ENCODE data around the gene CHD6. TPM values are rescaled to one million over a fixed set of nuclear protein-coding genes. Genes with fewer than 3 reads are reported as not detected.

Gene CHD6
- total RNA-seq, 1 donor from 2014 or later, result 12.1 TPM

GRCh38 chr20:41406353-41406752, 211.8 kb downstream of the CHD6 start:
- ATAC-seq (peak; percentile 38), DNase-seq (ENCODE audit: low spot score) (no peak)

DNA sequence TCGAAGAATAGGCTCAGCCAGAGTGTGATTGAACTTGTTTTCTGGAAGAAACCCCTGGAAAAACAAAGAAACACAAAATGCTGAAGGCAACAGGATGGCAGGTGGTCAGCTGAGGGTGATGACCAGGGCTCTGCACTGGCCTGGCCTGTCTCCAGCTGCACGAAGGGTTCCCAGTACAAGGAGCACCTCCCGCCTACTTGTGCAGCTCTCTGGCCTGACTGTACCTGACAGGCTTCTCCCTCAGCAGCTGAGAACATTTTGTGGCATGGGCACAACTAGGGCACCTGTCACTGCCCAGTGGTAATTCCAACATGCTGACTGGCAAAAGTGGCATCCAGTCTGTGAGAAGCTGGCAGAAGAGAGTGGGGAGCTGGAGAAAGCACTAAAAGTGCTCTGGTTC, 212.7 kb downstream of the CHD6 start:
- no peak for DNase-seq (ENCODE audit: low spot score)
- ATAC-seq, result no peak

DNA sequence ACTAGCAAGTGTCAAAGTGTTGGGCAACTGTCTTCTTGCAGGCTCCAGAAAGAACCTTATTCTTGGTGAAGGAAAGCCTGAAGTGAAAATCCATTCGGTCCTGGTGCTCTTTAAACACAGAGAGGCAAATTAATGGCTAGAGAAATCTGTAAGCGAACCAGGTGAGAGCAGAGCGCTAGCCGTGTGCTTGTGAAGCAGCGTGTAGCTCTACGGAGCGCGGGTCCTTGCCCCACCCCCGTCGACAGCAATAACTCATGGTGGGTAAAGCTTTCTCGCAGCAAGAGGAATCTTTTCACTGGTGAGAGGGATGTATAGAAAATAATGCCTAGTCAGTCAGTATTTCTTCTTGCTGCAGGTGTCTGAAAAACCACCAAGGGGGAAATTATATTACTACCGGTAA, 214.6 kb downstream of the CHD6 start:
- DNase-seq (ENCODE audit: low spot score), result no peak
- ATAC-seq, result no peak

GRCh38 chr20:41398408-41398807, 219.8 kb downstream of the CHD6 start:
- ATAC-seq (peak; percentile 13), DNase-seq (ENCODE audit: low spot score) (no peak)

DNA sequence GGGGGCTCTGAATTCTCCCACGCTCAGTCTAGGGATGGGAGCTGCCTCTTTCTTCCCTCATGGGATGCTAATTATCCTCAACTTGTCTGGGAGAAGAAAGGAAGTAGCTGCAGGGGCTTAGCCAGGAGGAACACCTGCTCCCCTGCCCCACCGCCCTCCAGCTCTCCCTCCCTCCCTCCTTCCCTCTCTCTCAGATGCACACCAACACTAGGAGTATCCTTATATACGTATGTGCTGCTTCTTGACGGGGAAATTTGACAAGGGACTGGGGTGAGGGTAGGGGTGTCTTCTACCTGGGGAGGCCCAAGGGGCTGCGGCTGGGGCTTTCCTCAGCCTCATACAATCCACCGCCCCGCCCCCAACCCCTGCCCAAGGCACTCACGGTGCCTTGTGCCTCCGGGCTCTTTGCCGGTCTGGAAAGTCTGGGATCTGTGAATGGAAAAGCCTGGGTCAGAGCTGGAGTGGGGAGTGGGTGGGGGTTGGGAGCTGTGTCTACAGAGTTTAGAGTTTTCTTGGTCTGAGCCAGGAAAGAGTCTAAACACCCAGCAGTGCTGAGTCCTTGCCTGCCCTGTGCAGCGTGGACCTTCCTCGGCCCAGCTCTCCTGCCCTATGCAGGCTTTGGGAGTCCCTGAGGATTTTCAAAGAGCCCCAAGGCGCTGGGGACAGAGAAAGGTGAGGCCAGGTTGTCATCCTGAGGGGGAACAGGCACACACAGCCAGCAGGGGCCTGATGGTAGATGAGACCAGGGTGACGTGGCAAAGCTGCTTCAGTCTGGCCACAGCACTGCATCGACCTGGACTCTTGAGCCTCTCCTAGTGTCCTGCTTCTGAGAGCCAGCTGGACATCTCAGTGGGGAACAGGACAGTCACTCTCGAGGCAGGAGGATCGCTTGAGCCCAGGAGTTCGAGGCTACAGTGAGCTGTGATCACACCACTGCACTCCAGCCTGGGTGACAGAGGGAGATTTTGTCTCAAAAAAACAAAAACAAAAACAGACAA, 222.2 kb downstream of the CHD6 start:
- DNase-seq (ENCODE audit: low spot score) (no peak), ATAC-seq (peak; percentile 40)

GRCh38 chr20:41394931-41395666, 223.1 kb downstream of the CHD6 start:
- ATAC-seq (no peak), DNase-seq (ENCODE audit: low spot score) (no peak)

DNA sequence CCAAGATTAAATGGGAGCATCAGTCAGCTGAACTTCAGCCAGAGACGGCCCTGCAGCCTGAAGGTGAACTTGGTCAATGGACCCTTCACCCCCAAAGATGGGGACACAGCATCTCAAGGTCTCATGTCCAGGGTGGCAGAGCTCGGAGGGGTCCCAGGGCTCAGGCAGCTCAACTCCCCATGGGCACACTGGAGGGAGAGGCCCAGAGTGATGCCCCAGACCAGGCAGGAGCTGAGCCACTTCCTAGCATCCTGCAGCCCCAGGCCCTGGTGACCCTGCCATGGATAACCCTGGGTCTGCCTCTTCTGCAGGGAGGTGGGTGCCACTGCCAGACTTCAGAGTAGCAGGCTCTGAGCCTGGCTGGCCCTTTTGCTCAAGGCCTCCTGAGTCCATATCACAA, 224.1 kb downstream of the CHD6 start:
- DNase-seq (ENCODE audit: low spot score) (no peak), ATAC-seq (no peak)

- no peak for ATAC-seq
Observed at GRCh38 chr20:41393705-41394066, 224.5 kb downstream of the CHD6 start.

DNA sequence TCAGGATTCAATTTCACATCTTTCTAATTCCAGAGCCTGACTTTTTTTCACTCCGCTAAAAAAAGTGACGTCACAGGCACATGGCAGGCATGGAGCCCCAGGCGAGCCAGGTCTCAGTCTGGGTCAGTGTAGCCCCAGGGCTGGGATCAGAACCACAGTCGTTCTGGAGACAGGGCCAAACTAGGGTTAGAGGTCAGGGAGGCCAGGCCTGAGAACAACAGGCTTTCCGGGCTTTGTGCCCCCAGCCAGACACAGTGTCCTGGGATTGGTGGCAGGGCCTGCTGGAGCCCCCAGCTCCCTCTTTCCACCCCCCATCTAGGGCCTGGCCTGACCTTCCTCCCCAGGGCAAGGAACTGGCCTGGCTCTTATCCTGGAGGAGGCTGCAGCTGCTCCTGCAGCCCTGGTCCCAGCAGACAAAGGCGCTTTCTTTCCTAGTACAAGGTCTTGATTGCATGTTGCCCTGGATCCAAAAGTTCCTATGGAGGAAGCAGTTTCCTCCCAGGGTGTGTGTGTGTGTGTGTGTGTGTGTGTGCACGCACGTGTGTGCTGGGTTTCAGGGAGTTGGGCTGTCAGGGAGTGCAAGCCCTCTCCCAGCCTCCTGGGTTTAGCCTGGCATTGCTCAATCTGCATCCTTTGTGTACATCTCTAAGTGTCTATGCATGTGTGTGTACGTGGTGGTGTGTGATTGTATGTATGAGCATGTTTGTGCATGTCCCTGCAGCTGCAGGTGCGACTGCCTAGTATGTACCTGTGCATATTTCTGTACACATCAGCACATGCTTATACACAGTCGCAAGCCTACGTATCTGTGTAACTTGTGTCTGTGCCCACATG, 225.1 kb downstream of the CHD6 start:
- peak; percentile 89 for ATAC-seq

More at GRCh38 chr20:41393705-41394066, 224.5 kb downstream of the CHD6 start:
- DNase-seq (ENCODE audit: low spot score), result no peak

GRCh38 chr20:41392295-41392694, 225.9 kb downstream of the CHD6 start:
- no peak for DNase-seq (ENCODE audit: low spot score)

More for the DNA sequence above, 225.1 kb downstream of the CHD6 start:
- DNase-seq (ENCODE audit: low spot score), result peak; percentile 75

DNA sequence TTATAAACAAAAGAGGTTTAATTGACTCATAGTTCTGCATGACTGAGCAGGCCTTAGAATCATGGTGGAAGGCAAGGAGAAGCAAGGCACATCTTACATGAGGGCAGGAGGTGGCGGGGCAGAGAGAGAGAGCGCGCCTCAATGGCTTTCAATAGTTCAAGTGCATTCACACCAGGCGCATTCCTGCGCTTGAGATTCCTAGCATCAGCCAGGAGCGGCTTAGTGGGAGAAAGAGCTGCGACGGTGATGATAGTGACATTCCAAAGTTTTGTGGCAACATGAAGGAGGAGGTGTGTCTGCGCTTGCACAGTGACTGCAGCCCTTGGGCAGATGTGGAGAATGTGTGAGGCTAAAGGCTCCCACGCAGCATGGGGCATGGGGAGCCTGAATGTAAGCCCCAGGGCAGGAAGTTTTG, 226.6 kb downstream of the CHD6 start:
- DNase-seq (ENCODE audit: low spot score) (no peak), ATAC-seq (no peak)

More at GRCh38 chr20:41392295-41392694, 225.9 kb downstream of the CHD6 start:
- no peak for ATAC-seq

GRCh38 chr20:41390889-41391288, 227.3 kb downstream of the CHD6 start:
- no peak for DNase-seq (ENCODE audit: low spot score)
- ATAC-seq, result no peak

GRCh38 chr20:41387444-41387851, 230.7 kb downstream of the CHD6 start:
- ATAC-seq, result no peak
- DNase-seq (ENCODE audit: low spot score), result no peak

GRCh38 chr20:41386502-41387427, 231.4 kb downstream of the CHD6 start:
- DNase-seq (ENCODE audit: low spot score), result no peak
- no peak for ATAC-seq

DNA sequence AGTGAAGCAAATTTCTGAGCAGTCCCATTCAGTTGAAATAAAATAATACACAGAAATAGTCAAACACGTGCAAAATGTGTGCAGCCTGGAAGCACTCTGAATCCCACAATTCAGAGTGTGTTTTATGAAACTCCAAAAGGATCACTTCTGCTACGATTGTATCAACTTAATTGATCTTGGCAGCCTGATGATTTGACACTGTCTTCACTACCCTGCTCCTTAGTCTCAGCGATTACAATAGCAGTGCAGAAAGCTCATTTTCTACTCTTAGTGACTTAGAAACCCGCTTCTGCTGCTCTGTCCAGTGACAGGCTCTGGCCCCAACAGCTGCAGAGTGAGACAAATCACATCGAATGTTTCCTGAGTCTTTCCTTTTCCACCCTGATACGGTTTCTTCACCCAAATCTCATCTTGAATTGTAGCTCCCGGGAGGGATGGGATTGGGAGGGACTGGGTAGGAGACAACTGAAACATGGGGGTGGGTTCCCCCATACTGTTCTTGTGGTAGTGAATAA, 235.3 kb downstream of the CHD6 start:
- DNase-seq (ENCODE audit: low spot score), result no peak
- ATAC-seq, result no peak

- no peak for ATAC-seq
- no peak for DNase-seq (ENCODE audit: low spot score)
Observed at GRCh38 chr20:41380551-41381193, 237.5 kb downstream of the CHD6 start.

DNA sequence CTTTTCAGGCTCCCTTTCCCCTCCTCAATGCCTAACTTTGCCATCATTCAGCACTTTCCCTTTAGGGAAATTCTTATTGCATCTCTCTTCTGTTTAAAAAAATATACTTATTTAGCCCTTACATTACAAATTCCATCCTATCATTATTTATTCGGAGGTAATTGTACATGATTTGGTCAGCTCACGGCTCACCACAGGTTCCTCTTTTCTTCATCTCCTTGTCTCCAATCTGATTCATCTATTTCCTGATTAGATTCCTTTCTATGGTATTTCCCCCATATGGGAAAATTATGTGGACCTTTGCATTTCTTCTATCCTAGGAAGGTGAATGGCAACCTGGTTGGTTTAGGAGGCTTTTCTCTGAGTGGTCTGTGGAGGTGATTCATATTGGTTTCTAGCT, 238.6 kb downstream of the CHD6 start:
- ATAC-seq (no peak), DNase-seq (ENCODE audit: low spot score) (no peak)

GRCh38 chr20:41377275-41377674, 240.9 kb downstream of the CHD6 start:
- ATAC-seq, result no peak
- no peak for DNase-seq (ENCODE audit: low spot score)

DNA sequence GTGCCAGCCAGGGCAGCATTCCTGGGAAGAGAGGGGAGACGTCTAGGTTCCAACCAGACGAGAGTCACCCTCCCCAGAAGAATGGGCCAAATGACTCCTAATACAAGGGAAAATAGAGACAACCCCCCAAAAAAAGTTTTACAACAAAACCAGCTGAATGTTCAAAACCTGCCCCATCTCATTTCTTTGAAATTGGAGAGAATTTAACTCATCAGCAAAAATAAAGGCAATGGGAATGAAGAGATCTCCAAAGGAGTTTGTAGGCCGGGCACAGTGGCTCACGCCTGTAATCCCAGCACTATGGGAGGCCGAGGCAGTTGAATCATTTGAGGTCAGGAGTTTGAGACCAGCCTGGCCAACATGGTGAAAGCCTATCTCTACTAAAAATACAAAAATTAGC, 241.8 kb downstream of the CHD6 start:
- DNase-seq (ENCODE audit: low spot score) (no peak), ATAC-seq (no peak)
